K562 (cell line): Measurements from ENCODE around the gene GYPC.

Experiments
- CTCF ChIP-seq, 3 experiments: IDR thresholded peaks in 2 of 3; conservative IDR thresholded peaks in 1 of 3; 2 replicates each; pipeline ENCODE4 v1.5.1; 2011 to 2012; ENCODE audit warnings: low read length in 3 of 3, mild to moderate bottlenecking in 3 of 3, control low read depth in 2 of 3, improper control_type of control experiment in 1 of 3, inconsistent platforms in 1 of 3, low read depth in 1 of 3, mixed read lengths in 1 of 3, moderate library complexity in 1 of 3; ENCODE audit not compliant: insufficient read depth in 2 of 3
- MYNN ChIP-seq, 2 experiments: sonication (generic); formaldehyde crosslinking in 1 of 2; IDR thresholded peaks; 2 replicates each; pipeline versions ENCODE4 v1.5.0 to v1.6.1; 2016 to 2020; ENCODE audit warnings: antibody characterized with exemption in 1 of 2, missing genetic modification reagents in 1 of 2
- SIN3B ChIP-seq: fragments of 450-650 bp; IDR thresholded peaks from 2 replicates; pipeline ENCODE4 v1.6.1; 2017; ENCODE audit warnings: low read depth, mild to moderate bottlenecking, moderate library complexity
- TBL1XR1 ChIP-seq, 2 experiments: IDR thresholded peaks; 2 replicates each; pipeline ENCODE4 v1.6.1; 2012; ENCODE audit warnings: improper control_type of control experiment in 2 of 2, low read length in 2 of 2, mild to moderate bottlenecking in 1 of 2
- U2AF1 ChIP-seq: fragments of 200-400 bp; formaldehyde crosslinking; optimal IDR thresholded peaks from 2 replicates; pipeline ENCODE3; 2017; ENCODE audit warnings: mild to moderate bottlenecking, low read depth, low read length, moderate library complexity
- ZEB2 ChIP-seq: fragments of 450-650 bp; IDR thresholded peaks from 2 replicates; pipeline ENCODE4 v1.6.1; 2016
- ZNF311 ChIP-seq: fragments of 250-450 bp; sonication (Bioruptor Pico); IDR thresholded peaks from 2 replicates; pipeline ENCODE4 v1.4.0; 2020; ENCODE audit warnings: mild to moderate bottlenecking, moderate library complexity

- TF ChIP-seq SIN3B, result no peak
- TF ChIP-seq ZEB2, result no peak
- no peak for TF ChIP-seq ZNF311
- TF ChIP-seq TBL1XR1 (IDR thresholded peaks at IDR 0.05; ENCODE audit: low read length in 2 of 2), result no peak
- TF ChIP-seq CTCF (IDR thresholded peaks at IDR 0.05 in 2 of 3, conservative IDR thresholded peaks at IDR 0.05 in 1 of 3; ENCODE audit: insufficient read depth in 2 of 3, low read depth in 1 of 3, low read length in 3 of 3), result no peak
- no peak for TF ChIP-seq MYNN (IDR thresholded peaks at IDR 0.05)
- no peak for TF ChIP-seq MYNN (CRISPR knock-in tag; IDR thresholded peaks at IDR 0.05)
- TF ChIP-seq U2AF1, result no peak
Measured at GRCh38 chr2:126620302-126620701, 35.7 kb upstream of the GYPC start.
